NCI-H82 treated with DMSO at 0.1 percent for 48 hours (cell line): ENCODE results near the gene BAD.

Experiments used
- DNase-seq: peaks from one replicate; lab custom pipeline; 2025; ENCODE audit not compliant: unreplicated experiment; lab: John Stamatoyannopoulos, UW

BAD gene

GRCh38 chr11:64297699-64298358 lies 13.4 kb upstream of the BAD start:
- no peak for DNase-seq

GRCh38 chr11:64296830-64297698 lies 12.6 kb upstream of the BAD start:
- DNase-seq = no peak

GRCh38 chr11:64296236-64296635 lies 11.8 kb upstream of the BAD start:
- DNase-seq = no peak

- DNase-seq = no peak
Observed at GRCh38 chr11:64295760-64296159, 11.3 kb upstream of the BAD start.

GRCh38 chr11:64294774-64295173 lies 10.3 kb upstream of the BAD start:
- no peak for DNase-seq

GRCh38 chr11:64292460-64293254 lies 8.2 kb upstream of the BAD start:
- DNase-seq = no peak

- DNase-seq = no peak
Observed at GRCh38 chr11:64291752-64292459, 7.4 kb upstream of the BAD start.

GRCh38 chr11:64291262-64291751 lies 6.8 kb upstream of the BAD start, which contains the start of gene KCNK4:
Gene KCNK4 (plus strand): TSS chr11:64291302. CDS start chr11:64293019, 1,717 bp downstream.
- DNase-seq = no peak

- no peak for DNase-seq
Observed at GRCh38 chr11:64290352-64291261, 6.1 kb upstream of the BAD start.

GRCh38 chr11:64289002-64289564 lies 4.6 kb upstream of the BAD start:
- no peak for DNase-seq

GRCh38 chr11:64288353-64288750 lies 3.9 kb upstream of the BAD start:
- no peak for DNase-seq

- DNase-seq = no peak
Observed at GRCh38 chr11:64287676-64288352, 3.3 kb upstream of the BAD start.

- no peak for DNase-seq
Observed at GRCh38 chr11:64286801-64287159, 2.3 kb upstream of the BAD start.

GRCh38 chr11:64285885-64286800 lies 1.7 kb upstream of the BAD start:
- no peak for DNase-seq

GRCh38 chr11:64284962-64285884 lies 758 bp upstream of the BAD start, which contains the start of gene GPR137:
Gene GPR137 (plus strand): TSS chr11:64285848. CDS start chr11:64286525, 677 bp downstream.
- peak; percentile 26 for DNase-seq

GRCh38 chr11:64283092-64283491 lies 1.4 kb downstream of the BAD start:
- peak; percentile 6 for DNase-seq
